Chondrocyte (in vitro differentiated cells): ENCODE results near the gene SMG6. TPM values are rescaled to one million over a fixed set of nuclear protein-coding genes. Genes with fewer than 3 reads are reported as not detected.

Experiments used
- DNase-seq: peaks from one replicate; pipeline ENCODE4 v3.0.0; 2021; ENCODE audit warnings: mixed read lengths, low spot score
- H3K27ac Mint-ChIP-seq: one replicate; pipeline ENCODE4 v1.8.0; 2021; ENCODE audit warnings: mild to moderate bottlenecking, moderate library complexity, mixed read lengths; ENCODE audit not compliant: unreplicated experiment
- H3K27me3 Mint-ChIP-seq: 2 replicates; pipeline ENCODE4 v1.8.0; 2021; ENCODE audit warnings: low read depth, mixed read lengths
- H3K36me3 Mint-ChIP-seq: 2 replicates; pipeline ENCODE4 v1.8.0; 2021; ENCODE audit warnings: low read depth, mixed read lengths
- H3K4me1 Mint-ChIP-seq: 2 replicates; pipeline ENCODE4 v1.8.0; 2021; ENCODE audit warnings: low read depth, mild to moderate bottlenecking, mixed read lengths
- H3K4me3 Mint-ChIP-seq: one replicate; pipeline ENCODE4 v1.8.0; 2021; ENCODE audit warnings: mild to moderate bottlenecking, moderate library complexity, mixed read lengths; ENCODE audit not compliant: unreplicated experiment
- H3K9me3 Mint-ChIP-seq: 2 replicates; pipeline ENCODE4 v1.8.0; 2021; ENCODE audit warnings: low read depth, mixed read lengths
- CTCF ChIP-seq: fragments of 200-600 bp; sonication (generic); IDR thresholded peaks from 2 replicates; pipeline ENCODE4 v1.5.0; 2021; ENCODE audit warnings: antibody characterized with exemption, mild to moderate bottlenecking, moderate library complexity
- total RNA-seq: library from RNA; stranded (reverse); gene quantifications from 3 replicates; pipeline ENCODE4 v1.2.1, GENCODE V29; 2021

The SMG6 gene
- total RNA-seq, 1 donor from 2014 or later = 33.6 TPM

- DNase-seq = no peak
- Mint-ChIP-seq H3K27me3 (no peaks in the 10 kb centered on the region), H3K36me3 (peaks cover 7% of the 10 kb centered on the region), H3K27ac (peak overlapping the region; percentile 96), H3K9me3 (no peaks in the 10 kb centered on the region), H3K4me3 (peak overlapping the region; percentile 91), H3K4me1 (peaks cover 27% of the 10 kb centered on the region)
- TF ChIP-seq CTCF = no peak
These were observed 32.2 kb upstream of the SMG6 start for GRCh38 chr17:2335726-2336214.

- H3K9me3 Mint-ChIP-seq = no peaks in the 10 kb centered on the region
These were observed 27.7 kb upstream of the SMG6 start for GRCh38 chr17:2331303-2331702.

GRCh38 chr17:2323629-2324314 lies 20.2 kb upstream of the SMG6 start:
- TF ChIP-seq CTCF = no peak
- H3K27me3 Mint-ChIP-seq = no peaks in the 10 kb centered on the region
- H3K4me3 Mint-ChIP-seq = no peak overlapping the region
- no peaks in the 10 kb centered on the region for H3K9me3 Mint-ChIP-seq
- no peak for DNase-seq
- no peaks in the 10 kb centered on the region for H3K4me1 Mint-ChIP-seq
- peaks cover 27% of the 10 kb centered on the region for H3K36me3 Mint-ChIP-seq
- no peak overlapping the region for H3K27ac Mint-ChIP-seq

More at GRCh38 chr17:2331303-2331702, 27.7 kb upstream of the SMG6 start:
- peak; percentile 19 for TF ChIP-seq CTCF
- peaks cover 25% of the 10 kb centered on the region for H3K36me3 Mint-ChIP-seq
- H3K4me1 Mint-ChIP-seq = peaks cover 17% of the 10 kb centered on the region
- no peak for DNase-seq
- no peaks in the 10 kb centered on the region for H3K27me3 Mint-ChIP-seq
- no peak overlapping the region for H3K27ac Mint-ChIP-seq
- H3K4me3 Mint-ChIP-seq = no peak overlapping the region

GRCh38 chr17:2321399-2321798 lies 17.8 kb upstream of the SMG6 start:
- H3K4me1 Mint-ChIP-seq = no peaks in the 10 kb centered on the region
- peaks cover 24% of the 10 kb centered on the region for H3K36me3 Mint-ChIP-seq
- no peaks in the 10 kb centered on the region for H3K9me3 Mint-ChIP-seq
- H3K27ac Mint-ChIP-seq = no peak overlapping the region
- no peak for TF ChIP-seq CTCF
- no peak for DNase-seq
- H3K4me3 Mint-ChIP-seq = no peak overlapping the region
- no peaks in the 10 kb centered on the region for H3K27me3 Mint-ChIP-seq

- Mint-ChIP-seq H3K4me3 (no peak overlapping the region), H3K27me3 (no peaks in the 10 kb centered on the region), H3K36me3 (peaks cover 14% of the 10 kb centered on the region), H3K9me3 (no peaks in the 10 kb centered on the region), H3K27ac (no peak overlapping the region), H3K4me1 (peaks cover 2% of the 10 kb centered on the region)
- TF ChIP-seq CTCF = no peak
- no peak for DNase-seq
These were observed 15.5 kb upstream of the SMG6 start for GRCh38 chr17:2319051-2319450.
